Keratinocyte (primary cell): ENCODE measurements around the gene NR6A1. TPM values are rescaled to one million over a fixed set of nuclear protein-coding genes. Genes with fewer than 3 reads are reported as not detected.

Source experiments
- DNase-seq: peaks from one replicate; pipeline ENCODE4 v3.0.0-alpha.2; 2011; ENCODE audit warnings: low read depth, missing footprints, low spot score
- FAIRE-seq: peaks from 2 replicates; lab custom pipeline; 2011; peaks lifted over from hg19 to GRCh38; lab: Jason Lieb, UNC
- H2AFZ ChIP-seq: 2 replicates; pipeline ENCODE4 v1.6.0; 2012; ENCODE audit warnings: low read length, control low read depth, inconsistent platforms; ENCODE audit not compliant: control insufficient read depth
- H3K27ac ChIP-seq: 2 replicates; pipeline ENCODE4 v1.5.1; 2011; ENCODE audit warnings: low read length; ENCODE audit not compliant: control insufficient read depth, insufficient read depth
- H3K27me3 ChIP-seq: 3 replicates; pipeline ENCODE4 v1.6.0; 2011; ENCODE audit warnings: low read length; ENCODE audit not compliant: control insufficient read depth, insufficient read depth; ENCODE audit errors: extremely low read depth
- H3K36me3 ChIP-seq, 2 experiments: 2 replicates in 1 of 2; 3 replicates in 1 of 2; pipeline ENCODE4 v1.5.1; 2011; ENCODE audit warnings: low read length in 2 of 2, mild to moderate bottlenecking in 1 of 2; ENCODE audit not compliant: control insufficient read depth in 2 of 2, insufficient read depth in 2 of 2; ENCODE audit errors: extremely low read depth in 1 of 2
- H3K4me1 ChIP-seq: 3 replicates; pipeline ENCODE4 v1.5.1; 2011; ENCODE audit warnings: low read length; ENCODE audit not compliant: control insufficient read depth, insufficient read depth; ENCODE audit errors: extremely low read depth
- H3K4me2 ChIP-seq: 3 replicates; pipeline ENCODE4 v1.6.0; 2011; ENCODE audit warnings: low read depth, low read length; ENCODE audit not compliant: control insufficient read depth, insufficient read depth; ENCODE audit errors: extremely low read depth
- H3K4me3 ChIP-seq, 3 experiments: fragments of 200-600 bp in 1 of 3; sonication (generic) in 1 of 3; 2 replicates in 2 of 3; 3 replicates in 1 of 3; pipeline ENCODE4 v1.5.1; 2011 to 2016; ENCODE audit warnings: low read length in 3 of 3, mild to moderate bottlenecking in 3 of 3, control low read depth in 2 of 3, inconsistent platforms in 1 of 3, low read depth in 1 of 3, mixed read lengths in 1 of 3, mixed run types in 1 of 3, moderate library complexity in 1 of 3; ENCODE audit not compliant: control insufficient read depth in 2 of 3, insufficient read depth in 2 of 3; ENCODE audit errors: extremely low read depth in 1 of 3
- H3K79me2 ChIP-seq: 2 replicates; pipeline ENCODE4 v1.6.0; 2012; ENCODE audit warnings: low read length; ENCODE audit not compliant: control insufficient read depth, insufficient read depth
- H3K9ac ChIP-seq: 3 replicates; pipeline ENCODE4 v1.6.0; 2011; ENCODE audit warnings: low read length; ENCODE audit not compliant: control insufficient read depth, insufficient read depth; ENCODE audit errors: extremely low read depth
- H3K9me1 ChIP-seq: 3 replicates; pipeline ENCODE4 v1.6.0; 2011; ENCODE audit warnings: low read length; ENCODE audit not compliant: control insufficient read depth, insufficient read depth; ENCODE audit errors: extremely low read depth
- H3K9me3 ChIP-seq: 2 replicates; pipeline ENCODE4 v1.5.1; 2012; ENCODE audit warnings: low read depth, low read length; ENCODE audit not compliant: control insufficient read depth
- H4K20me1 ChIP-seq: 3 replicates; pipeline ENCODE4 v1.6.0; 2011; ENCODE audit warnings: low read length; ENCODE audit not compliant: control insufficient read depth, insufficient read depth; ENCODE audit errors: extremely low read depth
- CTCF ChIP-seq, 3 experiments: IDR thresholded peaks in 1 of 3; conservative IDR thresholded peaks in 1 of 3; optimal IDR thresholded peaks in 1 of 3; 2 replicates in 2 of 3; 3 replicates in 1 of 3; pipeline versions ENCODE3 to v1.5.1; 2011; ENCODE audit warnings: low read length in 3 of 3, mild to moderate bottlenecking in 3 of 3, moderate library complexity in 2 of 3, control low read depth in 1 of 3, inconsistent platforms in 1 of 3; ENCODE audit not compliant: insufficient read depth in 2 of 3; ENCODE audit errors: extremely low read depth in 1 of 3
- EZH2 ChIP-seq: IDR thresholded peaks from one replicate; pipeline ENCODE4 v1.6.1; 2012; ENCODE audit warnings: inconsistent platforms, mild to moderate bottlenecking, low read length, moderate library complexity
- dilution Hi-C: fragments of 300-500 bp; cut with MboI; formaldehyde crosslinking; loops from one replicate; pipeline ENCODE4 v1.7.0; 2020; ENCODE audit warnings: low sequenced_read_pairs; ENCODE audit not compliant: extremely low pct_ligation_motif_present
- polyA plus RNA-seq, 5 experiments: library from polyadenylated mRNA; depleted of rRNA in 3 of 5; stranded (reverse) in 3 of 5; stranded (forward) in 1 of 5; unstranded in 1 of 5; fragments of >200 nt; gene quantifications; 1 replicate in 1 of 5; 2 replicates in 3 of 5; 3 replicates in 1 of 5; pipeline versions ENCODE4 v1.2.1 to v1.2.3, GENCODE V29; 2011 to 2012; ENCODE audit warnings: missing spikeins in 2 of 5, low read depth in 1 of 5, low replicate concordance in 1 of 5

Gene NR6A1
- polyA plus RNA-seq, 1 donor (not counting 4 experiments of a cell fraction or from before 2014, with no cell fraction given) = 1.8 TPM

- dilution Hi-C loops = no loop called here
- FAIRE-seq = no peak
These were observed 11.8 kb downstream of the NR6A1 start for GRCh38 chr9:124759327-124759726.

DNA sequence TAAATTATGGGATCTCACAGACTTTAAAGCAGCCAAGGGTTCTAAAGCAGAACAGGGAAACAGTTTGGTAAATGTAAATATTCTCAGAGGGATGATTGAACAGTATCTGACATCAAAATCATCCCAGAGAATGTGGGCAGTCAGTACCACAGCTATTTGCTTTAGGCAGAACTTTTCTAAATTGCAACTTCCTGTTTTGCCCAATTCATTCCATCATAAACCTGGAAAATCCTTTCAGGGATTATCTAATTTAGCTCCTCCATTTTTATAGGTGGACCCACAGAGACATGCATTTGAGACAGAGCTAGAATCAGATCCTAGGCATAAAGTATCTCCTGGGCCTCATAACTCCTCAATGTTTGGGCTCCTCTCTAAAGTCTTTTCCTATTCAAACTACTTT lies 12.4 kb downstream of the NR6A1 start:
- no peaks in the 10 kb centered on the region for H3K27me3 ChIP-seq
- H3K4me3 ChIP-seq = no peak overlapping the region
- no peaks in the 10 kb centered on the region for H3K9me3 ChIP-seq
- FAIRE-seq = peak; percentile 71
- TF ChIP-seq EZH2 = no peak
- no peaks in the 10 kb centered on the region for H3K36me3 ChIP-seq
- no peak overlapping the region for H3K4me2 ChIP-seq
- H3K79me2 ChIP-seq = peaks cover 1% of the 10 kb centered on the region
- dilution Hi-C loops = no loop called here
- H2AFZ ChIP-seq = no peak overlapping the region
- no peaks in the 10 kb centered on the region for H4K20me1 ChIP-seq
- no peaks in the 10 kb centered on the region for H3K9me1 ChIP-seq
- peaks cover 9% of the 10 kb centered on the region for H3K4me1 ChIP-seq
- no peak overlapping the region for H3K27ac ChIP-seq
- H3K9ac ChIP-seq = no peak overlapping the region
- no peak for DNase-seq

More at GRCh38 chr9:124759327-124759726, 11.8 kb downstream of the NR6A1 start:
- H3K4me3 ChIP-seq = no peak overlapping the region
- H3K79me2 ChIP-seq = peaks cover 1% of the 10 kb centered on the region
- no peak overlapping the region for H3K4me2 ChIP-seq
- no peaks in the 10 kb centered on the region for H3K9me1 ChIP-seq
- no peak for DNase-seq
- no peak overlapping the region for H3K27ac ChIP-seq
- no peaks in the 10 kb centered on the region for H3K9me3 ChIP-seq
- H3K9ac ChIP-seq = no peak overlapping the region
- H2AFZ ChIP-seq = no peak overlapping the region
- no peaks in the 10 kb centered on the region for H4K20me1 ChIP-seq
- no peaks in the 10 kb centered on the region for H3K27me3 ChIP-seq
- no peak for TF ChIP-seq EZH2
- no peak for TF ChIP-seq CTCF (optimal IDR thresholded peaks at IDR 0.05 in 1 of 3, IDR thresholded peaks at IDR 0.05 in 1 of 3, conservative IDR thresholded peaks at IDR 0.05 in 1 of 3; ENCODE audit: extremely low read depth in 1 of 3, insufficient read depth in 2 of 3, low read length in 3 of 3)
- no peaks in the 10 kb centered on the region for H3K36me3 ChIP-seq
- peaks cover 9% of the 10 kb centered on the region for H3K4me1 ChIP-seq

DNA sequence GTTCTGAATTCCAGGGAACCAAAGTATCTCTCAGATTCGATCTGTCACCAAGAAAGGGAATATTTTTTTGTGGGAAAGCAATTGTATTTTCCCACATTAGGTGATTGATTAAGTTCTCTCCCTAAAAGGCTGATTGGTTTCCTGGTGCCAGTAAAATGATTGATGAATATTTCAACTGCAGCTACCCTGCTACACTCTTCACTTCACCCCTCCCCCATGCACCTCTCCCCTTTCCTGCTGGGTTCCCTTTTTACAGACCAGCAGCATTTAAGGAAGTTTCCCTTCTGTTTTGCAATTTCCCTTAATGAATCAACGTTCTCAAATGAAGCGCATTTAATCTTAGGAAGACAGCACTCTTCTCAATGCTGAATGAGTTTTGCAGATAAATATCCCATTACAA lies 13.1 kb downstream of the NR6A1 start:
- peaks cover 1% of the 10 kb centered on the region for H3K79me2 ChIP-seq
- no peak overlapping the region for H3K27ac ChIP-seq
- peaks cover 12% of the 10 kb centered on the region for H3K4me1 ChIP-seq
- no peaks in the 10 kb centered on the region for H4K20me1 ChIP-seq
- no peaks in the 10 kb centered on the region for H3K27me3 ChIP-seq
- H2AFZ ChIP-seq = no peak overlapping the region
- DNase-seq (no peak), FAIRE-seq (no peak)
- no peak overlapping the region for H3K9ac ChIP-seq
- TF ChIP-seq EZH2 (no peak), CTCF (optimal IDR thresholded peaks at IDR 0.05 in 1 of 3, IDR thresholded peaks at IDR 0.05 in 1 of 3, conservative IDR thresholded peaks at IDR 0.05 in 1 of 3; ENCODE audit: extremely low read depth in 1 of 3, insufficient read depth in 2 of 3, low read length in 3 of 3) (no peak)
- H3K4me2 ChIP-seq = no peak overlapping the region
- H3K36me3 ChIP-seq = no peaks in the 10 kb centered on the region
- H3K4me3 ChIP-seq = no peak overlapping the region
- no peaks in the 10 kb centered on the region for H3K9me1 ChIP-seq
- no peaks in the 10 kb centered on the region for H3K9me3 ChIP-seq
- dilution Hi-C loops = no loop called here
